OCI-LY7 (cell line): Measurements from ENCODE around the gene TPST1. TPM values are rescaled to one million over a fixed set of nuclear protein-coding genes. Genes with fewer than 3 reads are reported as not detected.

Experiments used
- BruUV-seq: library from RNA; stranded (reverse); fragments of 400-500 nt; replicated peaks from 2 replicates; lab custom pipeline; 2021; lab: Mats Ljungman, UMichigan
- CTCF ChIA-PET: fragments of 300-600 bp; sonication (Branson Sonifier 250); formaldehyde crosslinking; loops from one replicate; lab custom pipeline; 2022; ENCODE audit warnings: antibody characterized with exemption; ENCODE audit not compliant: unreplicated experiment; lab: Charles Lee
- POLR2A ChIA-PET: fragments of 300-600 bp; sonication (Branson Sonifier 250); formaldehyde crosslinking; loops from one replicate; lab custom pipeline; 2022; ENCODE audit warnings: antibody characterized with exemption; lab: Charles Lee
- DNase-seq: peaks from one replicate; pipeline ENCODE4 v3.0.0-alpha.2; 2015; ENCODE audit warnings: low spot score
- H2AFZ ChIP-seq: fragments of 200-600 bp; sonication (generic), shearing (Covaris generic); 2 replicates; pipeline ENCODE4 v1.6.1; 2014; ENCODE audit warnings: mild to moderate bottlenecking, antibody characterized with exemption, low read length, moderate library complexity
- H3K27ac ChIP-seq: fragments of 200-600 bp; sonication (generic); 2 replicates; pipeline ENCODE4 v1.5.1; 2014; ENCODE audit warnings: mixed run types, low read depth, mild to moderate bottlenecking, moderate library complexity, low read length, inconsistent platforms; ENCODE audit not compliant: poor library complexity, severe bottlenecking
- H3K36me3 ChIP-seq: fragments of 200-600 bp; sonication (generic); 2 replicates; pipeline ENCODE4 v1.6.1; 2014; ENCODE audit warnings: mild to moderate bottlenecking, antibody characterized with exemption, low read length, moderate library complexity, mixed read lengths; ENCODE audit not compliant: insufficient read depth
- H3K4me1 ChIP-seq: fragments of 200-600 bp; sonication (generic); 2 replicates; pipeline ENCODE4 v1.5.1; 2014; ENCODE audit warnings: mild to moderate bottlenecking, low read length; ENCODE audit not compliant: insufficient read depth, poor library complexity, severe bottlenecking
- H3K4me2 ChIP-seq: fragments of 200-600 bp; sonication (generic); 2 replicates; pipeline ENCODE4 v1.6.1; 2014; ENCODE audit warnings: mild to moderate bottlenecking, low read length
- H3K4me3 ChIP-seq: fragments of 200-600 bp; sonication (generic); 2 replicates; pipeline ENCODE4 v1.5.1; 2014; ENCODE audit warnings: mild to moderate bottlenecking, low read depth, low read length; ENCODE audit not compliant: poor library complexity, severe bottlenecking
- H3K79me2 ChIP-seq: fragments of 200-600 bp; sonication (generic); 2 replicates; pipeline ENCODE4 v1.6.1; 2016; ENCODE audit warnings: low read depth, mild to moderate bottlenecking, low read length, moderate library complexity, mixed read lengths; ENCODE audit not compliant: insufficient read depth
- H3K9me2 ChIP-seq: fragments of 200-600 bp; sonication (generic); 2 replicates; pipeline ENCODE4 v1.6.1; 2016; ENCODE audit warnings: mild to moderate bottlenecking, low read length, mixed read lengths; ENCODE audit not compliant: insufficient read depth
- H3K9me3 ChIP-seq: fragments of 200-600 bp; sonication (generic); 2 replicates; pipeline ENCODE4 v1.6.1; 2014; ENCODE audit warnings: mild to moderate bottlenecking, mixed run types, low read length, mixed read lengths
- H4K20me1 ChIP-seq: fragments of 200-600 bp; sonication (generic); 2 replicates; pipeline ENCODE4 v1.6.1; 2014; ENCODE audit warnings: mild to moderate bottlenecking, antibody characterized with exemption, low read length, moderate library complexity, mixed read lengths; ENCODE audit not compliant: insufficient read depth
- EZH2phosphoT487 ChIP-seq: fragments of 200-600 bp; sonication (generic); IDR thresholded peaks from 2 replicates; pipeline ENCODE4 v1.6.1; 2018; ENCODE audit warnings: low read depth, borderline replicate concordance, mild to moderate bottlenecking, mixed run types, antibody characterized with exemption, low read length, moderate library complexity, mixed read lengths
- intact Hi-C: fragments of 100-400 bp; cut with micrococcal nuclease; formaldehyde crosslinking; loops from one replicate; pipeline ENCODE4 v1.10.0; 2022; ENCODE audit not compliant: unreplicated experiment
- total RNA-seq, 2 experiments: library from RNA; depleted of rRNA in 1 of 2; stranded (reverse); fragments of >200 nt in 1 of 2; shearing (Covaris generic) in 1 of 2; gene quantifications; 2 replicates each; pipeline ENCODE4 v1.2.3, GENCODE V29; 2014 to 2022
- TF ChIP-seq, protein P1 (sequence below): fragments of 200-600 bp; sonication (generic); conservative IDR thresholded peaks from 2 replicates; pipeline ENCODE4 v1.5.1; 2014; ENCODE audit warnings: mild to moderate bottlenecking, antibody characterized with exemption, low read length, moderate library complexity, mixed read lengths

TPST1 gene
- total RNA-seq, 2 experiments from 2014 or later: 3.5 to 6.6 TPM

DNA sequence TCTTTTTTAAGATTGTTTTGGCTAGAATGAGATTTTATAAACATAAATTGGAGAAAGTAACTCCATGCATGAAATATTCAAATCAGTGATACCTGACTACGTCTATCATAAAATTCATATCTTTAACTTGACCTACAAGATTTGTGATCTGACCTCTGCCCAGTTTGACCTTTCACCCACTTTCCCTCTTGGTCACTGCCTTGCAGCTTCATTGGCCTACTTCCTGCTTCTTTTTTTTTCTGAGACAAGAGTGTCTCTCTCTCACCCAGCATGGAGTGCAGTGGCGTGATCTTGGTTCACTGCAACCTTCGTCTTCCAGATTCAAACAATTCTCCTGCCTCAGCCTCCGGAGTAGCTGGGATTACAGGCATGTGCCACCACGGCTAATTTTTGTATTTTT lies 28.5 kb downstream of the TPST1 start:
- H2AFZ ChIP-seq: no peak overlapping the region
- DNase-seq: no peak
- intact Hi-C loops: no loop called here
- no peaks in the 10 kb centered on the region for H3K79me2 ChIP-seq
- H3K4me2 ChIP-seq: no peak overlapping the region
- H3K9me3 ChIP-seq: 0 out of 2 replicates have a peak, but pooled peaks cover 8% of the 10 kb centered on the region
- no peak for TF ChIP-seq EZH2phosphoT487
- TF ChIP-seq, protein P1, sequence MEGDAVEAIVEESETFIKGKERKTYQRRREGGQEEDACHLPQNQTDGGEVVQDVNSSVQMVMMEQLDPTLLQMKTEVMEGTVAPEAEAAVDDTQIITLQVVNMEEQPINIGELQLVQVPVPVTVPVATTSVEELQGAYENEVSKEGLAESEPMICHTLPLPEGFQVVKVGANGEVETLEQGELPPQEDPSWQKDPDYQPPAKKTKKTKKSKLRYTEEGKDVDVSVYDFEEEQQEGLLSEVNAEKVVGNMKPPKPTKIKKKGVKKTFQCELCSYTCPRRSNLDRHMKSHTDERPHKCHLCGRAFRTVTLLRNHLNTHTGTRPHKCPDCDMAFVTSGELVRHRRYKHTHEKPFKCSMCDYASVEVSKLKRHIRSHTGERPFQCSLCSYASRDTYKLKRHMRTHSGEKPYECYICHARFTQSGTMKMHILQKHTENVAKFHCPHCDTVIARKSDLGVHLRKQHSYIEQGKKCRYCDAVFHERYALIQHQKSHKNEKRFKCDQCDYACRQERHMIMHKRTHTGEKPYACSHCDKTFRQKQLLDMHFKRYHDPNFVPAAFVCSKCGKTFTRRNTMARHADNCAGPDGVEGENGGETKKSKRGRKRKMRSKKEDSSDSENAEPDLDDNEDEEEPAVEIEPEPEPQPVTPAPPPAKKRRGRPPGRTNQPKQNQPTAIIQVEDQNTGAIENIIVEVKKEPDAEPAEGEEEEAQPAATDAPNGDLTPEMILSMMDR: no peak
- H3K9me2 ChIP-seq: no peaks in the 10 kb centered on the region
- H4K20me1 ChIP-seq: no peaks in the 10 kb centered on the region
- no peaks in the 10 kb centered on the region for H3K36me3 ChIP-seq
- H3K4me1 ChIP-seq: no peaks in the 10 kb centered on the region
- no peak overlapping the region for H3K4me3 ChIP-seq
- CTCF ChIA-PET: no interaction called here
- no peak overlapping the region for H3K27ac ChIP-seq
- BruUV-seq: no TSS peak
- POLR2A ChIA-PET: interaction anchor here (0.9 kb wide), 1 partner anchor 36 kb away, joined by 3 read pairs; no protein-coding TSS in a partner anchor

DNA sequence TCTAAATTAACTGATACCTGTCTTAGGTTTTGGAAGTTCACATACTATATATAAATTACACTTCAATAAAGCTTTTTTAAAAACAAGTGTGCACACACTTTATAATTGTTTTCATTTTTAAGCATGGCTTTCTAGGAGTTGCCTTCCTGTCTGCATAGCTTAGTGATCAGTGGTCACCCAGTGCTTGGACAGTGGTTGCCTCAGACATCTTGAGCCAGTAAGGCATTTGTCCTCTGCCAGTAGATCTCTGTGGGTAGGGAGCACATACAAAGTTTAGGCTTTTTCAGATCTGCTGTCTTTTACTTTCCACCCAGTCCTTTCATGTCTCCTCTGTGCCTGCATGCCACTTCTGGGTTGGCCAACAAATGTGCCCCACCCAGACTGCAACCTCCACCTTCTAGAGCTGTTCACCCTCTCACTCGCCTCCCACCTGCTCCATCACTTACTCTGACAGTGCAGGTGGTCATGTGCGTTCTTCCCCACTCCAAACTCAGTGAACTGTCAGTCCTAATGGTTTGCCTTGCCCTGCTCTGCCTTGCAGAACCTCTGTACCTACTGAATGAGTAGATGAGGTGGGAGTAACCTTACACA lies 31.7 kb downstream of the TPST1 start:
- Histone ChIP-seq H2AFZ (no peak overlapping the region), H3K4me3 (no peak overlapping the region), H3K4me1 (no peaks in the 10 kb centered on the region), H3K9me2 (no peaks in the 10 kb centered on the region), H3K9me3 (0 out of 2 replicates have a peak, but pooled peaks cover 8% of the 10 kb centered on the region), H3K79me2 (no peaks in the 10 kb centered on the region), H3K36me3 (no peaks in the 10 kb centered on the region), H3K27ac (no peak overlapping the region), H4K20me1 (no peaks in the 10 kb centered on the region), H3K4me2 (no peak overlapping the region)
- POLR2A ChIA-PET: interaction anchor here (0.5 to 0.7 kb wide), 2 partner anchors 11 to 142 kb away, joined by 3 to 6 read pairs; no protein-coding TSS in a partner anchor
- CTCF ChIA-PET: no interaction called here
- no TSS peak for BruUV-seq
- no peak for DNase-seq
- TF ChIP-seq, protein P1: no peak
- no peak for TF ChIP-seq EZH2phosphoT487
- intact Hi-C loops: no loop called here
